Measurements from ENCODE around the gene NACC2. TPM values are rescaled to one million over a fixed set of nuclear protein-coding genes. Genes with fewer than 3 reads are reported as not detected.
A peak's percentile ranks its signal among the peaks of the same experiment; 100 is the strongest.

NACC2 gene
- total and polyA plus RNA-seq, 2 of the 8 experiments (the other 6 are each of a cell fraction or from before 2014, with no cell fraction given): 8.3 to 14.0 TPM

DNA sequence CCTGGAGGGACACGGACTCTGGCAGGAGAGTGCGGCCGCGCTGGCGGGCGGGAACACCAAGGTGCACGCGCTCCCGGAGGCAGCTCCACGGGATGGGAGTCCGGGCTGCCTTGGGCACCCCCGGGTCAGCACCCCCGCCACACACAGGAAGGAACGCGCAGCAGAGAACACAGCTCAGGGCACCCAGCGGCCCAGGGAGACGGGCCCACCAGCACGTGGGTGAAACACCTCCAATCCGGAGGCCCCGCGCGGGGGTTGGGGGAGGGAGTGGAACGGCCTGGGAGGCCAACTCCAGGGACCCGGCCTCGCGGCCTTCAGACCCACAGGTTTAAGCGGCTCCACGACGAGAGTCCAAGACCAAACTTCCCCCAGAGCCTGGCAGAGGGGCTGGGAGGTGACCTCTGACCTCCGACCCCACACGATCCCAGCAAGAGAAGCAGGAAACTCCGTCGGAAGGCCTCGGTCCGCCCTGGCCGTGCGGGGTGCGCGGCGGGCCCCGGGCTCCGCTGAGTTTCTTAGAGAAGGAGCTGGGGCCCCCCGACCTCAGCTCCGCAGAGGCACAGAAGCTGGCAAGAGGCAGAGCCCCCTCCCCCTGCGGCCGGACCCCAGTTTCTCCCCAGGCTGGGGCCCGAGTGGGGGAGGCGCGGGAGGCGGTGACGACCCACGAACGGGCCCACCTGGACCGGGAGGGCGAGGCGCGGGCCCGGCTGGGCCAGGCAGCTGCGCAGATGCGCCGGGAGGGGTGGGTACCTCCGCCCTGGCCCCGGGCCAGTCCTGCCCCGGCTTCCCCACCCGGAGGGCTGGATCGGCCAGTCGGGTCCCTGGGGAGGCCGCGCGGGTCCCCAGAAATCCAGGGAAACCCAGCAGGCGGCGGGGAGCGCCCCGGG, 851 bp downstream of the NACC2 start (continued):
- TF ChIP-seq GABPA (IDR thresholded peaks at IDR 0.05; ENCODE audit: borderline replicate concordance, insufficient read depth, low read length): 0 out of 2 replicates have a peak, but pooled peaks have one; percentile 31
- TF ChIP-seq, protein P1, sequence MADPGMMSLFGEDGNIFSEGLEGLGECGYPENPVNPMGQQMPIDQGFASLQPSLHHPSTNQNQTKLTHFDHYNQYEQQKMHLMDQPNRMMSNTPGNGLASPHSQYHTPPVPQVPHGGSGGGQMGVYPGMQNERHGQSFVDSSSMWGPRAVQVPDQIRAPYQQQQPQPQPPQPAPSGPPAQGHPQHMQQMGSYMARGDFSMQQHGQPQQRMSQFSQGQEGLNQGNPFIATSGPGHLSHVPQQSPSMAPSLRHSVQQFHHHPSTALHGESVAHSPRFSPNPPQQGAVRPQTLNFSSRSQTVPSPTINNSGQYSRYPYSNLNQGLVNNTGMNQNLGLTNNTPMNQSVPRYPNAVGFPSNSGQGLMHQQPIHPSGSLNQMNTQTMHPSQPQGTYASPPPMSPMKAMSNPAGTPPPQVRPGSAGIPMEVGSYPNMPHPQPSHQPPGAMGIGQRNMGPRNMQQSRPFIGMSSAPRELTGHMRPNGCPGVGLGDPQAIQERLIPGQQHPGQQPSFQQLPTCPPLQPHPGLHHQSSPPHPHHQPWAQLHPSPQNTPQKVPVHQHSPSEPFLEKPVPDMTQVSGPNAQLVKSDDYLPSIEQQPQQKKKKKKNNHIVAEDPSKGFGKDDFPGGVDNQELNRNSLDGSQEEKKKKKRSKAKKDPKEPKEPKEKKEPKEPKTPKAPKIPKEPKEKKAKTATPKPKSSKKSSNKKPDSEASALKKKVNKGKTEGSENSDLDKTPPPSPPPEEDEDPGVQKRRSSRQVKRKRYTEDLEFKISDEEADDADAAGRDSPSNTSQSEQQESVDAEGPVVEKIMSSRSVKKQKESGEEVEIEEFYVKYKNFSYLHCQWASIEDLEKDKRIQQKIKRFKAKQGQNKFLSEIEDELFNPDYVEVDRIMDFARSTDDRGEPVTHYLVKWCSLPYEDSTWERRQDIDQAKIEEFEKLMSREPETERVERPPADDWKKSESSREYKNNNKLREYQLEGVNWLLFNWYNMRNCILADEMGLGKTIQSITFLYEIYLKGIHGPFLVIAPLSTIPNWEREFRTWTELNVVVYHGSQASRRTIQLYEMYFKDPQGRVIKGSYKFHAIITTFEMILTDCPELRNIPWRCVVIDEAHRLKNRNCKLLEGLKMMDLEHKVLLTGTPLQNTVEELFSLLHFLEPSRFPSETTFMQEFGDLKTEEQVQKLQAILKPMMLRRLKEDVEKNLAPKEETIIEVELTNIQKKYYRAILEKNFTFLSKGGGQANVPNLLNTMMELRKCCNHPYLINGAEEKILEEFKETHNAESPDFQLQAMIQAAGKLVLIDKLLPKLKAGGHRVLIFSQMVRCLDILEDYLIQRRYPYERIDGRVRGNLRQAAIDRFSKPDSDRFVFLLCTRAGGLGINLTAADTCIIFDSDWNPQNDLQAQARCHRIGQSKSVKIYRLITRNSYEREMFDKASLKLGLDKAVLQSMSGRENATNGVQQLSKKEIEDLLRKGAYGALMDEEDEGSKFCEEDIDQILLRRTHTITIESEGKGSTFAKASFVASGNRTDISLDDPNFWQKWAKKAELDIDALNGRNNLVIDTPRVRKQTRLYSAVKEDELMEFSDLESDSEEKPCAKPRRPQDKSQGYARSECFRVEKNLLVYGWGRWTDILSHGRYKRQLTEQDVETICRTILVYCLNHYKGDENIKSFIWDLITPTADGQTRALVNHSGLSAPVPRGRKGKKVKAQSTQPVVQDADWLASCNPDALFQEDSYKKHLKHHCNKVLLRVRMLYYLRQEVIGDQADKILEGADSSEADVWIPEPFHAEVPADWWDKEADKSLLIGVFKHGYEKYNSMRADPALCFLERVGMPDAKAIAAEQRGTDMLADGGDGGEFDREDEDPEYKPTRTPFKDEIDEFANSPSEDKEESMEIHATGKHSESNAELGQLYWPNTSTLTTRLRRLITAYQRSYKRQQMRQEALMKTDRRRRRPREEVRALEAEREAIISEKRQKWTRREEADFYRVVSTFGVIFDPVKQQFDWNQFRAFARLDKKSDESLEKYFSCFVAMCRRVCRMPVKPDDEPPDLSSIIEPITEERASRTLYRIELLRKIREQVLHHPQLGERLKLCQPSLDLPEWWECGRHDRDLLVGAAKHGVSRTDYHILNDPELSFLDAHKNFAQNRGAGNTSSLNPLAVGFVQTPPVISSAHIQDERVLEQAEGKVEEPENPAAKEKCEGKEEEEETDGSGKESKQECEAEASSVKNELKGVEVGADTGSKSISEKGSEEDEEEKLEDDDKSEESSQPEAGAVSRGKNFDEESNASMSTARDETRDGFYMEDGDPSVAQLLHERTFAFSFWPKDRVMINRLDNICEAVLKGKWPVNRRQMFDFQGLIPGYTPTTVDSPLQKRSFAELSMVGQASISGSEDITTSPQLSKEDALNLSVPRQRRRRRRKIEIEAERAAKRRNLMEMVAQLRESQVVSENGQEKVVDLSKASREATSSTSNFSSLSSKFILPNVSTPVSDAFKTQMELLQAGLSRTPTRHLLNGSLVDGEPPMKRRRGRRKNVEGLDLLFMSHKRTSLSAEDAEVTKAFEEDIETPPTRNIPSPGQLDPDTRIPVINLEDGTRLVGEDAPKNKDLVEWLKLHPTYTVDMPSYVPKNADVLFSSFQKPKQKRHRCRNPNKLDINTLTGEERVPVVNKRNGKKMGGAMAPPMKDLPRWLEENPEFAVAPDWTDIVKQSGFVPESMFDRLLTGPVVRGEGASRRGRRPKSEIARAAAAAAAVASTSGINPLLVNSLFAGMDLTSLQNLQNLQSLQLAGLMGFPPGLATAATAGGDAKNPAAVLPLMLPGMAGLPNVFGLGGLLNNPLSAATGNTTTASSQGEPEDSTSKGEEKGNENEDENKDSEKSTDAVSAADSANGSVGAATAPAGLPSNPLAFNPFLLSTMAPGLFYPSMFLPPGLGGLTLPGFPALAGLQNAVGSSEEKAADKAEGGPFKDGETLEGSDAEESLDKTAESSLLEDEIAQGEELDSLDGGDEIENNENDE (IDR thresholded peaks at IDR 0.05; ENCODE audit: insufficient replicate concordance, low read length): no peak
- TF ChIP-seq RXRA (IDR thresholded peaks at IDR 0.05; ENCODE audit: insufficient read depth, low read depth, low read length): no peak
- no peak for TF ChIP-seq ZNF274 (IDR thresholded peaks at IDR 0.05; ENCODE audit: borderline replicate concordance, extremely low read depth, low read length)
- TF ChIP-seq SIX5 (IDR thresholded peaks at IDR 0.05; ENCODE audit: low read depth, low read length): no peak
- peak; percentile 42 for TF ChIP-seq KDM4A (IDR thresholded peaks at IDR 0.05; ENCODE audit: low read depth, low read length, severe bottlenecking)
- TF ChIP-seq CEBPB (IDR thresholded peaks at IDR 0.05; ENCODE audit: low read depth, low read length): no peak
- TF ChIP-seq RBBP5 (IDR thresholded peaks at IDR 0.05; ENCODE audit: borderline replicate concordance, low read depth, low read length): no peak; the same call in 1 of the 2 replicates
